ENCODE measurements around the gene CCL3.

DNA sequence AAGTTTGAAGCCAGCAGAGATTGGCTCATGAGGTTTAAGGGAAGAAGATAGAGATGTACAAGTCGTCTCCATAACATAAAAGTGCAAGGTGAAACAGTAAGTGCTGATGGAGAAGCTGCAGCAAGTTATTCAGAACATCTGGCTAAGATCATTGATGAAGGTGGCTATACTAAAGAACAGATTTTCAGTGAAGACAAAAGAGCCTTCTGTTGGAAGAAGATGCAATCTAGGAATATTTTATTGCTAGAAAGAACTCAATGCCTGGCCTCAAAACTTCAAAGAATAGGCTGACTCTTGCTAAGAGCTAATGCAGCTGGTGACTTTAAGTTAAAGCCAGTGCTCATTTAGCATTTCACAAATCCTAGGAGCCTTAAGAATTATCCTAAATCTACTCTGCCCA is 39.7 kb upstream of the CCL3 start:
- no peak for TF ChIP-seq CTCF (IDR thresholded peaks at IDR 0.05)
- TF ChIP-seq POLR2A (IDR thresholded peaks at IDR 0.05): no peak

Data from uterus (tissue), 2 donors.